Naive thymus-derived CD4-positive, alpha-beta T cell (primary cell): Measurements from ENCODE around the gene COL4A1. TPM values are rescaled to one million over a fixed set of nuclear protein-coding genes. Genes with fewer than 3 reads are reported as not detected.
"Not testable (repeated sequence)": the region's sequence is repeated elsewhere in the genome, so short reads cannot be mapped to it uniquely, and the experiment has no call there.

Source experiments
- ATAC-seq: fragments of 150-1000 bp; cut with Tn5 transposase; 2 replicates; pipeline ENCODE4 v1.10.0; 2021; ENCODE audit warnings: mild to moderate bottlenecking, moderate library complexity
- CTCF ChIA-PET: fragments of 350-600 bp; sonication (Branson Sonifier 250); formaldehyde crosslinking; loops from one replicate; lab custom pipeline; 2021; ENCODE audit warnings: antibody characterized with exemption; lab: Charles Lee
- POLR2A ChIA-PET: fragments of 350-600 bp; sonication (Branson Sonifier 250); formaldehyde crosslinking; loops from one replicate; lab custom pipeline; 2021; ENCODE audit warnings: antibody characterized with exemption, inconsistent platforms; lab: Charles Lee
- DNase-seq, 9 donors: peaks; one replicate each; pipeline versions ENCODE4 v3.0.0 to v3.0.0-alpha.2; 2020 to 2022; ENCODE audit warnings: mixed read lengths in 1 of 9
- H3K27ac ChIP-seq: one replicate; pipeline ENCODE4 v1.7.0; 2013; ENCODE audit warnings: mild to moderate bottlenecking, low read depth, low read length, moderate library complexity
- H3K27me3 ChIP-seq, 2 donors: one replicate each; pipeline ENCODE4 v1.7.0; 2013; ENCODE audit warnings: low read length in 2 of 2, mild to moderate bottlenecking in 2 of 2, moderate library complexity in 2 of 2; ENCODE audit not compliant: control insufficient read depth in 2 of 2, insufficient read depth in 2 of 2
- H3K36me3 ChIP-seq, 3 experiments: 1 replicate in 2 of 3; 2 replicates in 1 of 3; pipeline ENCODE4 v1.7.0; 2013; ENCODE audit warnings: low read length in 3 of 3, mild to moderate bottlenecking in 3 of 3, moderate library complexity in 1 of 3; ENCODE audit not compliant: insufficient read depth in 3 of 3, control insufficient read depth in 2 of 3
- H3K4me1 ChIP-seq, 2 donors: one replicate each; pipeline ENCODE4 v1.7.0; 2013; ENCODE audit warnings: low read length in 2 of 2, mild to moderate bottlenecking in 2 of 2, moderate library complexity in 1 of 2; ENCODE audit not compliant: control insufficient read depth in 2 of 2, insufficient read depth in 2 of 2
- H3K4me3 ChIP-seq: 2 replicates; pipeline ENCODE4 v1.7.0; 2013; ENCODE audit warnings: mild to moderate bottlenecking, low read length
- H3K9me3 ChIP-seq, 3 experiments: 1 replicate in 2 of 3; 2 replicates in 1 of 3; pipeline ENCODE4 v1.7.0; 2013; ENCODE audit warnings: low read length in 3 of 3; ENCODE audit not compliant: control insufficient read depth in 2 of 3
- H3K27ac Mint-ChIP-seq, 9 donors: one replicate each; pipeline ENCODE4 v1.8.0; 2020 to 2022; ENCODE audit warnings: mixed read lengths in 9 of 9, mild to moderate bottlenecking in 8 of 9, moderate library complexity in 5 of 9, inconsistent platforms in 2 of 9
- H3K27me3 Mint-ChIP-seq, 5 donors: one replicate each; pipeline ENCODE4 v1.8.0; 2021 to 2022; ENCODE audit warnings: mixed read lengths in 5 of 5, mild to moderate bottlenecking in 1 of 5
- H3K36me3 Mint-ChIP-seq, 5 donors: one replicate each; pipeline ENCODE4 v1.8.0; 2020 to 2022; ENCODE audit warnings: mixed read lengths in 5 of 5, mild to moderate bottlenecking in 3 of 5, inconsistent platforms in 1 of 5
- H3K4me1 Mint-ChIP-seq, 7 donors: one replicate each; pipeline ENCODE4 v1.8.0; 2020 to 2022; ENCODE audit warnings: mixed read lengths in 7 of 7, mild to moderate bottlenecking in 3 of 7, inconsistent platforms in 1 of 7
- H3K4me3 Mint-ChIP-seq, 10 donors: one replicate each; pipeline ENCODE4 v1.8.0; 2020 to 2022; ENCODE audit warnings: mild to moderate bottlenecking in 10 of 10, mixed read lengths in 10 of 10, moderate library complexity in 6 of 10, inconsistent platforms in 2 of 10
- H3K9me3 Mint-ChIP-seq, 11 donors: one replicate each; pipeline ENCODE4 v1.8.0; 2020 to 2022; ENCODE audit warnings: mixed read lengths in 11 of 11, mild to moderate bottlenecking in 4 of 11, inconsistent platforms in 1 of 11, moderate library complexity in 1 of 11
- intact Hi-C, 2 donors: fragments of 100-400 bp; cut with micrococcal nuclease; formaldehyde crosslinking; loops; one replicate each; pipeline ENCODE4 v1.15.1; 2023
- polyA plus RNA-seq, 2 donors: library from polyadenylated mRNA; unstranded; fragments of 300-500 nt; fragmentation: Illumina TruSeq; gene quantifications; one replicate each; pipeline ENCODE4 v1.2.3, GENCODE V29; 2021
- total RNA-seq, 6 experiments: library from RNA in 5 of 6; stranded (reverse) in 5 of 6; gene quantifications; 1 replicate in 5 of 6; 2 replicates in 1 of 6; pipeline ENCODE4 v1.2.3 and lab custom pipeline; 2021 to 2026

Gene COL4A1
- total and polyA plus RNA-seq, 7 experiments from 2014 or later, result 0.24 TPM; not detected in 6

- no peak for ATAC-seq
Observed at GRCh38 chr13:110317093-110317492, 10.1 kb upstream of the COL4A1 start.

GRCh38 chr13:110316196-110316595 lies 9.2 kb upstream of the COL4A1 start:
- H3K36me3 Mint-ChIP-seq, result no peaks in the 10 kb centered on the region
- DNase-seq (no peak), ATAC-seq (no peak)
- no peak overlapping the region for H3K4me3 Mint-ChIP-seq
- H3K27me3 Mint-ChIP-seq, result peaks cover 19 to 43% (median 34%) of the 10 kb centered on the region in 5 donors
- ChIA-PET CTCF (no interaction called here), POLR2A (no interaction called here)
- H3K27ac Mint-ChIP-seq, result no peak overlapping the region
- Histone ChIP-seq H3K27ac (no peak overlapping the region), H3K36me3 (no peaks in the 10 kb centered on the region), H3K4me3 (no peak overlapping the region), H3K9me3 (no peaks in the 10 kb centered on the region), H3K4me1 (no peaks in the 10 kb centered on the region), H3K27me3 (peaks cover 0 to under 1% of the 10 kb centered on the region in 2 donors)
- intact Hi-C loops, result no loop called here
- H3K9me3 Mint-ChIP-seq, result peaks cover 0 to 1% (median 0%) of the 10 kb centered on the region in 11 donors
- H3K4me1 Mint-ChIP-seq, result peaks cover 6 to 16% (median 9%) of the 10 kb centered on the region in 7 donors

More at GRCh38 chr13:110317093-110317492, 10.1 kb upstream of the COL4A1 start:
- H3K4me1 Mint-ChIP-seq, result peaks cover 6 to 21% (median 9%) of the 10 kb centered on the region in 7 donors
- peaks cover 22 to 43% (median 35%) of the 10 kb centered on the region in 5 donors for H3K27me3 Mint-ChIP-seq
- Histone ChIP-seq H3K4me3 (no peak overlapping the region), H3K27ac (no peak overlapping the region), H3K27me3 (peaks cover 0 to 3% of the 10 kb centered on the region in 2 donors), H3K9me3 (no peaks in the 10 kb centered on the region), H3K4me1 (no peaks in the 10 kb centered on the region), H3K36me3 (no peaks in the 10 kb centered on the region)
- intact Hi-C loops, result no loop called here
- CTCF ChIA-PET, result no interaction called here
- no peak for DNase-seq
- H3K9me3 Mint-ChIP-seq, result peaks cover 0 to 4% (median 0%) of the 10 kb centered on the region in 11 donors
- POLR2A ChIA-PET, result no interaction called here
- peaks cover 0 to 4% (median 0%) of the 10 kb centered on the region in 5 donors for H3K36me3 Mint-ChIP-seq
- H3K27ac Mint-ChIP-seq, result no peak overlapping the region
- H3K4me3 Mint-ChIP-seq, result no peak overlapping the region

- H3K4me1 ChIP-seq, result no peaks in the 10 kb centered on the region
- DNase-seq (no peak), ATAC-seq (no peak)
- Mint-ChIP-seq H3K9me3 (peaks cover 0 to 1% (median 0%) of the 10 kb centered on the region in 11 donors), H3K27me3 (peaks cover 33 to 52% (median 48%) of the 10 kb centered on the region in 5 donors), H3K27ac (no peak overlapping the region), H3K4me1 (peaks cover 2 to 7% (median 3%) of the 10 kb centered on the region in 7 donors), H3K36me3 (no peaks in the 10 kb centered on the region), H3K4me3 (no peak overlapping the region)
- intact Hi-C loops, result no loop called here
- H3K27me3 ChIP-seq, result no peaks in the 10 kb centered on the region
- no peak overlapping the region for H3K27ac ChIP-seq
- no peak overlapping the region for H3K4me3 ChIP-seq
- ChIA-PET POLR2A (no interaction called here), CTCF (interaction anchor here (0.6 kb wide), 1 partner anchor 50 kb away, joined by 3 read pairs; no protein-coding TSS in a partner anchor)
- H3K9me3 ChIP-seq, result no peaks in the 10 kb centered on the region
- no peaks in the 10 kb centered on the region for H3K36me3 ChIP-seq
Observed at GRCh38 chr13:110314516-110315245, 7.7 kb upstream of the COL4A1 start.

- not testable (repeated sequence) for H3K9me3 ChIP-seq
Observed at GRCh38 chr13:110313733-110314132, 6.8 kb upstream of the COL4A1 start.

GRCh38 chr13:110313261-110313660 lies 6.3 kb upstream of the COL4A1 start:
- ATAC-seq, H3K4me3 ChIP-seq, intact Hi-C loops, H3K36me3 ChIP-seq, H3K4me1 ChIP-seq, POLR2A ChIA-PET, H3K27ac Mint-ChIP-seq, H3K36me3 Mint-ChIP-seq, H3K27me3 ChIP-seq, CTCF ChIA-PET, H3K27ac ChIP-seq, H3K4me3 Mint-ChIP-seq, DNase-seq, H3K9me3 Mint-ChIP-seq, H3K9me3 ChIP-seq, H3K4me1 Mint-ChIP-seq: not testable (repeated sequence)
- H3K27me3 Mint-ChIP-seq, result peaks cover 45 to 62% (median 59%) of the 10 kb centered on the region in 5 donors

More at GRCh38 chr13:110313733-110314132, 6.8 kb upstream of the COL4A1 start:
- ATAC-seq, CTCF ChIA-PET, POLR2A ChIA-PET, H3K4me3 ChIP-seq, H3K4me1 ChIP-seq, H3K27ac Mint-ChIP-seq, H3K4me1 Mint-ChIP-seq, H3K9me3 Mint-ChIP-seq, H3K4me3 Mint-ChIP-seq, DNase-seq, intact Hi-C loops, H3K27me3 ChIP-seq, H3K36me3 ChIP-seq, H3K36me3 Mint-ChIP-seq, H3K27ac ChIP-seq: not testable (repeated sequence)
- peaks cover 40 to 57% (median 54%) of the 10 kb centered on the region in 5 donors for H3K27me3 Mint-ChIP-seq

- peaks cover 3 to 9% (median 7%) of the 10 kb centered on the region in 7 donors for H3K4me1 Mint-ChIP-seq
- ChIA-PET CTCF (no interaction called here), POLR2A (no interaction called here)
- no peaks in the 10 kb centered on the region for H3K36me3 ChIP-seq
- no peak overlapping the region for H3K4me3 ChIP-seq
- intact Hi-C loops, result no loop called here
- H3K27ac Mint-ChIP-seq, result no peak overlapping the region
- DNase-seq, result no peak
- H3K4me1 ChIP-seq, result no peaks in the 10 kb centered on the region
- H3K4me3 Mint-ChIP-seq, result no peak overlapping the region
- no peaks in the 10 kb centered on the region for H3K9me3 ChIP-seq
- ATAC-seq, result no peak
- H3K27me3 Mint-ChIP-seq, result peaks cover 49 to 65% (median 63%) of the 10 kb centered on the region in 5 donors
- no peaks in the 10 kb centered on the region for H3K36me3 Mint-ChIP-seq
- no peak overlapping the region for H3K27ac ChIP-seq
- no peaks in the 10 kb centered on the region for H3K27me3 ChIP-seq
- H3K9me3 Mint-ChIP-seq, result peaks cover 0 to 2% (median 0%) of the 10 kb centered on the region in 11 donors
Observed at GRCh38 chr13:110312339-110313031, 5.5 kb upstream of the COL4A1 start.
